ENCODE measurements around the gene SHF. TPM values are rescaled to one million over a fixed set of nuclear protein-coding genes. Genes with fewer than 3 reads are reported as not detected.

The SHF gene
- total and polyA plus RNA-seq, 2 donors (not counting 1 experiment from before 2014, with no cell fraction given) = 1.6 to 15.4 TPM

GRCh38 chr15:45161666-45162065 is 26.1 kb downstream of the SHF start:
- 98% methylated on average over 12 of the region's 14 CpGs for WGBS (ENCODE audit: insufficient coverage)
- Mint-ChIP-seq H3K27me3 (no peaks in the 10 kb centered on the region), H3K9me3 (ENCODE audit: insufficient read depth) (no peaks in the 10 kb centered on the region), H3K4me1 (peaks cover 16% of the 10 kb centered on the region), H3K27ac (no peak overlapping the region), H3K4me3 (no peak overlapping the region)
- Histone ChIP-seq H3K79me2 (ENCODE audit: control insufficient read depth, insufficient read depth, low read length) (peaks cover 50% of the 10 kb centered on the region), H2AFZ (ENCODE audit: insufficient read depth, low read depth, low read length, poor library complexity, severe bottlenecking) (no peak overlapping the region), H3K27me3 (replicated peaks in 1 of 4; ENCODE audit: control extremely low read depth in 1 of 4, control insufficient read depth in 3 of 4, insufficient read depth in 4 of 4, low read length in 3 of 4) (no peaks in the 10 kb centered on the region), H3K4me2 (replicated peaks; ENCODE audit: low read depth, low read length, poor library complexity, severe bottlenecking) (no peak overlapping the region), H3K27ac (ENCODE audit: low read length in 2 of 2) (no peak overlapping the region), H3K36me3 (replicated peaks in 1 of 2; ENCODE audit: control extremely low read depth in 1 of 2, control insufficient read depth in 1 of 2, extremely low read depth in 1 of 2, insufficient read depth in 2 of 2, low read length in 1 of 2) (no peaks in the 10 kb centered on the region), H3K9ac (ENCODE audit: low read length) (no peak overlapping the region), H3K4me3 (ENCODE audit: control extremely low read depth in 1 of 5, extremely low read depth in 1 of 5, insufficient read depth in 1 of 5, low read depth in 2 of 5, low read length in 4 of 5) (no peak overlapping the region), H4K20me1 (ENCODE audit: control insufficient read depth, insufficient read depth, low read length, poor library complexity, severe bottlenecking) (peaks cover 17% of the 10 kb centered on the region), H3K4me1 (ENCODE audit: control insufficient read depth in 2 of 2, insufficient read depth in 2 of 2, low read length in 2 of 2) (peaks cover 12 to 26% of the 10 kb centered on the region in 2 donors), H3K9me3 (ENCODE audit: control extremely low read depth in 1 of 3, control insufficient read depth in 2 of 3, insufficient read depth in 1 of 3, low read length in 2 of 3) (no peaks in the 10 kb centered on the region)
- intact Hi-C loops (cut with micrococcal nuclease) = loop anchor here (2.0 kb wide), 1 partner anchor 107 kb away; no protein-coding TSS in a partner anchor
- TF ChIP-seq CTCF (IDR thresholded peaks at IDR 0.05) (no peak), EZH2 (IDR thresholded peaks at IDR 0.05; ENCODE audit: borderline replicate concordance, insufficient read depth, low read depth, low read length, poor library complexity, severe bottlenecking) (no peak)
- ChIA-PET CTCF (interaction anchor here (0.8 to 8.5 kb wide), 7 partner anchors 18 to 452 kb away, joined by 4 to 128 read pairs (median 8); a partner anchor contains a TSS), POLR2A (no interaction called here)
- ATAC-seq (ENCODE audit: low read depth) (no peak), DNase-seq (no peak)

DNA sequence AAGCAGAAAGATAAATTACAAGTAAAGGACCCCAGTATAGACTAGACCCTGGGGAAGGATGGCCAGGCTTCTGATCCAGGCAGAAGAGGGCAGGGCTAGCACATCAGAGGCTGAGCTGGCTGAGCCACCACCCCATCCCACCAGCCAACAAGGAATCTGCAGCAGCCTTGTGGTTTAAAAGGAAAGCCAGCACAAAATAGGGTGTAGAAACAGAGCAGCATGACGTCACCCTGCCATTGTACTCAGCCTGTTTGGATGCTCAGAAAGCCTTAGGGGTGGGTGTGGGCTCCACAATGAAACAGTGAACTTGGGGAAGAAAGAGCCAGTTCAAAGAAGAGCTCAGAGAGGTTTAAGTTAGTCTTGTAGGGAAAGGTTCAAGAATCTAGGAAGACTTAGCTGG is 29.8 kb downstream of the SHF start:
- no peaks in the 10 kb centered on the region for H3K36me3 ChIP-seq (replicated peaks in 1 of 2; ENCODE audit: control extremely low read depth in 1 of 2, control insufficient read depth in 1 of 2, extremely low read depth in 1 of 2, insufficient read depth in 2 of 2, low read length in 1 of 2)
- H3K9ac ChIP-seq (ENCODE audit: low read length) = no peak overlapping the region
- H3K9me3 Mint-ChIP-seq (ENCODE audit: insufficient read depth) = no peaks in the 10 kb centered on the region
- peaks cover 0 to 5% of the 10 kb centered on the region in 2 donors for H3K4me1 ChIP-seq (ENCODE audit: control insufficient read depth in 2 of 2, insufficient read depth in 2 of 2, low read length in 2 of 2)
- ChIA-PET POLR2A (no interaction called here), CTCF (interaction anchor here (0.8 to 1.1 kb wide), 3 partner anchors 40 to 456 kb away, joined by 3 to 4 read pairs (median 3); no protein-coding TSS in a partner anchor)
- H3K79me2 ChIP-seq (ENCODE audit: control insufficient read depth, insufficient read depth, low read length) = peaks cover 22% of the 10 kb centered on the region
- H3K27ac Mint-ChIP-seq = no peak overlapping the region
- peaks cover 1% of the 10 kb centered on the region for H3K4me1 Mint-ChIP-seq
- 90% methylated on average over 1 of the region's 1 CpG for WGBS (ENCODE audit: insufficient coverage)
- ATAC-seq (ENCODE audit: low read depth) (no peak), DNase-seq (no peak)
- H3K4me2 ChIP-seq (replicated peaks; ENCODE audit: low read depth, low read length, poor library complexity, severe bottlenecking) = no peak overlapping the region
- H2AFZ ChIP-seq (ENCODE audit: insufficient read depth, low read depth, low read length, poor library complexity, severe bottlenecking) = no peak overlapping the region
- no peaks in the 10 kb centered on the region for H3K27me3 ChIP-seq (replicated peaks in 1 of 4; ENCODE audit: control extremely low read depth in 1 of 4, control insufficient read depth in 3 of 4, insufficient read depth in 4 of 4, low read length in 3 of 4)
- H3K27me3 Mint-ChIP-seq = no peaks in the 10 kb centered on the region
- H3K27ac ChIP-seq (ENCODE audit: low read length in 2 of 2) = no peak overlapping the region
- no peak for TF ChIP-seq EZH2 (IDR thresholded peaks at IDR 0.05; ENCODE audit: borderline replicate concordance, insufficient read depth, low read depth, low read length, poor library complexity, severe bottlenecking)
- H3K4me3 Mint-ChIP-seq = no peak overlapping the region
- H3K9me3 ChIP-seq (ENCODE audit: control extremely low read depth in 1 of 3, control insufficient read depth in 2 of 3, insufficient read depth in 1 of 3, low read length in 2 of 3) = no peaks in the 10 kb centered on the region
- H4K20me1 ChIP-seq (ENCODE audit: control insufficient read depth, insufficient read depth, low read length, poor library complexity, severe bottlenecking) = peaks cover 14% of the 10 kb centered on the region
- no peak overlapping the region for H3K4me3 ChIP-seq (ENCODE audit: control extremely low read depth in 1 of 5, extremely low read depth in 1 of 5, insufficient read depth in 1 of 5, low read depth in 2 of 5, low read length in 4 of 5)
- intact Hi-C loops (cut with micrococcal nuclease) = no loop called here

Data from B cell (primary cell).